Activated CD8-positive, alpha-beta T cell treated with anti-CD3 and anti-CD28 coated beads, Interleukin-2, amount 10 ng/mL, durations not matched to agents 7 days and 5 days (primary cell): ENCODE measurements around the gene CREB3L2. TPM values are rescaled to one million over a fixed set of nuclear protein-coding genes. Genes with fewer than 3 reads are reported as not detected.

Source experiments
- ATAC-seq: fragments of 150-1000 bp; cut with Tn5 transposase; one replicate; pipeline ENCODE4 v1.10.0; 2021; ENCODE audit warnings: moderate library complexity
- CTCF ChIA-PET: fragments of 350-600 bp; sonication (Branson Sonifier 250); formaldehyde crosslinking; loops from one replicate; lab custom pipeline; 2021; ENCODE audit warnings: antibody characterized with exemption; lab: Charles Lee
- POLR2A ChIA-PET: fragments of 350-600 bp; sonication (Branson Sonifier 250); formaldehyde crosslinking; loops from one replicate; lab custom pipeline; 2021; ENCODE audit warnings: antibody characterized with exemption; lab: Charles Lee
- DNase-seq: peaks from one replicate; pipeline ENCODE4 v3.0.0-alpha.2; 2020
- H3K27ac Mint-ChIP-seq: one replicate; pipeline ENCODE4 v1.8.0; 2021; ENCODE audit warnings: mild to moderate bottlenecking, mixed read lengths
- H3K27me3 Mint-ChIP-seq: one replicate; pipeline ENCODE4 v1.8.0; 2021; ENCODE audit warnings: low read depth, mixed read lengths
- H3K36me3 Mint-ChIP-seq: one replicate; pipeline ENCODE4 v1.8.0; 2021; ENCODE audit warnings: low read depth, mixed read lengths
- H3K4me1 Mint-ChIP-seq: one replicate; pipeline ENCODE4 v1.8.0; 2021; ENCODE audit warnings: low read depth, mixed read lengths
- H3K4me3 Mint-ChIP-seq: one replicate; pipeline ENCODE4 v1.8.0; 2021; ENCODE audit warnings: mild to moderate bottlenecking, mixed read lengths
- H3K9me3 Mint-ChIP-seq: one replicate; pipeline ENCODE4 v1.8.0; 2022; ENCODE audit warnings: mixed read lengths; ENCODE audit not compliant: insufficient read depth
- total RNA-seq, 2 experiments: library from RNA; stranded (reverse); gene quantifications; one replicate each; pipeline ENCODE4 v1.2.3, GENCODE V29; 2021

The CREB3L2 gene
- total RNA-seq, 2 experiments from 2014 or later = 24.7 to 25.9 TPM

DNA sequence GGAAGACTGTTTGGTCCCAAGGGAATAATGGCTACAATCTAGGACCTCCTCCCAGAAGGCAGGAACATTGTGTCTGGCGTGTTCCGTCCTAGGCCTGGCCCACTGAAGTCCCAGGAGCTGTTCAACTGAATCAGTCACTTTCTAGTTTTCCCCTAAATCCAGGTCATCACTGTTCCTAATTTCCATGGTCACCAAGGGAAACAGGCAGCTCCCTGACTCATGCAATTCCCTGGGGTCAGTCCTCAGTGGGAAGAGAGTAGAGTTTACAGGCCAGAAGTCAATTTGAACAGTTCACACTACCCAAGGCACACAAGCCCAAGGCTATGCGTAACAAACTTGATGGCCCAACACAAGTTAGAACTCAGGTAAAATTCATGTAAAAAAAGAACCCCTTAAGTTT, 44.0 kb downstream of the CREB3L2 start:
- no peak overlapping the region for H3K4me3 Mint-ChIP-seq
- no peak overlapping the region for H3K27ac Mint-ChIP-seq
- ChIA-PET CTCF (interaction anchor here (0.6 kb wide), 1 partner anchor 44 kb away, joined by 3 read pairs; the partner anchor contains the start of gene CREB3L2), POLR2A (no interaction called here)
- ATAC-seq (no peak), DNase-seq (no peak)
- no peaks in the 10 kb centered on the region for H3K27me3 Mint-ChIP-seq
- H3K4me1 Mint-ChIP-seq = peaks cover 3% of the 10 kb centered on the region
- no peaks in the 10 kb centered on the region for H3K9me3 Mint-ChIP-seq
- H3K36me3 Mint-ChIP-seq = peaks cover 3% of the 10 kb centered on the region

DNA sequence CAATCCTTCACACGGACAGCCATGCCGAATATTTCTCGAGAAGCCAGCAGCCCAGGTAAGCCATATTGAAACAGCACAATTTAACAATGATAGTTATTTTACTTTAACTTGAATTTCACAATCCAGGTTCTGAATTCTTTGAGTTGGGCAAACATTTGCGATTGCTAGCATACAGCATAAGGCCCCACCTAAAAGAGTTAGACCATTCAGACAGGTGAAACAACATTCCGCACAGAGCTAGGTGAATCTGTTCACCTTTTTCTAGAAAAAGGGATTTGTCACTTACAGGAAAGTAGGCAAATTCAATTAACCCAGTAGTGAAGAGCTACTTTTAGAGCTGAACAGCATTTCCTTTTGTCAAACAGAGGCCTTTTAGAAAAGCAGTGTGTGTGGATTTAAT, 45.3 kb downstream of the CREB3L2 start:
- H3K9me3 Mint-ChIP-seq = no peaks in the 10 kb centered on the region
- no peaks in the 10 kb centered on the region for H3K4me1 Mint-ChIP-seq
- no peak overlapping the region for H3K27ac Mint-ChIP-seq
- H3K27me3 Mint-ChIP-seq = no peaks in the 10 kb centered on the region
- POLR2A ChIA-PET = no interaction called here
- no peak overlapping the region for H3K4me3 Mint-ChIP-seq
- DNase-seq (no peak), ATAC-seq (no peak)
- CTCF ChIA-PET = interaction anchor here (0.6 kb wide), 1 partner anchor 52 kb away, joined by 3 read pairs; no protein-coding TSS in a partner anchor
- peaks cover 3% of the 10 kb centered on the region for H3K36me3 Mint-ChIP-seq

DNA sequence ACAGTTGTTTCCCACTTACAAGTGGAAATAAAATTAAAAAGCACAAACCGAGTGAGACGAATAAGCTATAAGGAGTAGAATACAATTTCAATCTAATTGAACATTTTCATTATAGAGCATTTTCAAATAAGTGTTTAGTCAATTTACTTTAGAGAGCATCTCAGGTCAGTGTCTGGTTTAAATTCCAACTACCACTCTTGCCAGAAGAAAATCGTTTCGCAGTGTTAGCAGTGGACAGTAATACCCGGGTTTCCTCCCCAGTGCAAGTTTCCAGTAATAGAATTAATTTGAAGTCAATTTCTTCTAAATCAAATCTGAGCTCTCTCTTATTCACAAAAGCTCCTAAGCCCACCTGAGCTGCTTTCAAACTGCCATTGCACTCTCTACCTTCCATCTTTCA, 45.7 kb downstream of the CREB3L2 start:
- ATAC-seq = no peak
- peaks cover 3% of the 10 kb centered on the region for H3K36me3 Mint-ChIP-seq
- CTCF ChIA-PET = no interaction called here

DNA sequence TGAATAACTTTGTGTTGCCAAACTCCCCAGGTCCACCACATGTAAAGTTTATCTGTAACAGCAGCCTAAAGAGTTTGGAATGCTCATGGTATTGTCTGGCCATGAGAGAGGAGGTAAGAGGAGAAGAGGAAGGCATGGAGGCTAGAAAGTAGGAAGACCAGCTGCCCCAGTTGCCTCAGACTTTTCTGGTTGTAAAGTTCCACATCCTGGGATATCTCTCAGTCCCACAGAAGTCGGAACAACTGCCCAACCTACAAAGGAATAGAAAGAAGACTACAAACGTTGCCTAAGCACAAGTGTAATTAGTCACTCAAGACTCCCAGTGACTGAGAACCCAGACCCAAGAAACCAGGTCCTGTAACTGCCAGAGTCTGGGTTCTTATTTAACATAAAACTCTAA, 47.3 kb downstream of the CREB3L2 start:
- CTCF ChIA-PET = interaction anchor here (0.9 kb wide), 1 partner anchor 43 kb away, joined by 3 read pairs; no protein-coding TSS in a partner anchor
- Mint-ChIP-seq H3K27ac (no peak overlapping the region), H3K36me3 (peaks cover 3% of the 10 kb centered on the region), H3K9me3 (no peaks in the 10 kb centered on the region), H3K27me3 (no peaks in the 10 kb centered on the region), H3K4me1 (peaks cover 11% of the 10 kb centered on the region), H3K4me3 (no peak overlapping the region)
- POLR2A ChIA-PET = no interaction called here
- DNase-seq (no peak), ATAC-seq (no peak)

More for the DNA sequence above, 45.7 kb downstream of the CREB3L2 start:
- Mint-ChIP-seq H3K27ac (no peak overlapping the region), H3K9me3 (no peaks in the 10 kb centered on the region), H3K4me3 (no peak overlapping the region), H3K4me1 (no peaks in the 10 kb centered on the region), H3K27me3 (no peaks in the 10 kb centered on the region)
- POLR2A ChIA-PET = no interaction called here
- no peak for DNase-seq

DNA sequence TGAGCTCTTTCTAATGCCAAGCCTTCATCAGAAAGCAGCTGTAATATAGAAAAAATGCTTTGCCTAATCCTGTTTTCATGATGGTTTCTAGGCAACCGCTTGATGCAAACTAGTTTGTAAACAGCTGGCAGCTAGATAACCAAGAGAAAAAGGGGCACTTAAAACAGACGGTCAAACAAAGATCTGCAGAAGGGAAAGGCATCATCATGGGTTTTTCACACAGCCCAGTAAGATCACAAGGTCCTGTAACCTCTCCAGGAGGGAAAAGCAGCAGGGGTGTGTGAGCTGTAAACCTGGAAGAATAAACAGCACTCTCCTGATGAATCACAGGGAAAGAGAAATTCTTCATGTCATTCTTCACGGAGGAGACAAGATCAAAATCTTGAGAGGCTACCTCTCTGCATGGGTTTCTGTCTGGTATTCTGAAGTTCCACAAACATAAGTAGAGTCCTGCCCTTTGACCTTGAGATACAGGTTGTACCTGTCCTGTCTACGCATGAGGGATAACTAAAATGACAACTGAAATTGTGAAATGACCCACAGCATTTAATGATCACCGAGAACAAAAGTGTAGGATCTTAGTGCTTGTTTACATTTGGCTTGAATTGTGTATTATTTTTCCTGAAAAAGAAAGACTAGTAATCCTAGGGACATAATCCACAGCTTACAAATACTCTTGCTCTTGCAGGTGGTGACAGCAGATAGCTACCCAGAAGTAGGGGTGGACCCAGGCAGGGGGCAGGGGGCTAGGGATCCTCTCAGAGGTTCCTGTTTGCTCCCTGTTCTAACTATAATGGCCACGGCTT, 48.0 kb downstream of the CREB3L2 start:
- H3K36me3 Mint-ChIP-seq = peaks cover 3% of the 10 kb centered on the region
- no peaks in the 10 kb centered on the region for H3K27me3 Mint-ChIP-seq
- no peak for ATAC-seq
- CTCF ChIA-PET = interaction anchor here (0.9 to 1.1 kb wide), 2 partner anchors 13 to 42 kb away, joined by 3 read pairs; no protein-coding TSS in a partner anchor
- no peak for DNase-seq
- POLR2A ChIA-PET = no interaction called here
- no peak overlapping the region for H3K4me3 Mint-ChIP-seq
- H3K9me3 Mint-ChIP-seq = no peaks in the 10 kb centered on the region
- H3K27ac Mint-ChIP-seq = no peak overlapping the region
- peaks cover 11% of the 10 kb centered on the region for H3K4me1 Mint-ChIP-seq

DNA sequence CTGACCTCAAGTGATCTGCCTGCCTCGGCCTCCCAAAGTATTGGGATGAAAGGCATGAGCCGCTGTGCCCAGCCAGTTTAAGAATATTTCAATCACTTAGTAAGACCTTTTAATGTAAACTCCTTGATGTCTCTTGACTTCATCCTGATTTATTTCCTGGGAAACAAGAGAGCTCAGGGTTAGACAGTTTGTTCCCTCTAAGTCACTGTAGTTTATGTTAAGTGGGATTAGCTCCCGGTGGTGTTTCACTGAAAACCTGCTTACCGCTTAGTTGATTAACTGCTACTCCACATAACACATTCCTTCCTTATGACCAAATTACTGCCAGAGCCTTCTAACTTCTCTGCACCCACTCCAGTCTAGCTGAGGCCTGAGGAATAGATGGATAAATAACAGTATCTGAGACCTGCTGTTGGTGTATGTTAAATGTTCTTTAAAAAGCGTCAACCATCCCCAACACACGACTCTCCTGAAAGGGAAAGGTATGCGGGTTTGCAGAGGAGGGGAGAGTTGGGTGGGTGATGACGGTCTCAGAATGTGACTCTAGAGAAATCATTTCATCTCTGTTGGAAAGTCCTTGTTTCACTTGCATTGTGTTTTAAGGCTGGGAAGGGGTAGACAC, 48.7 kb downstream of the CREB3L2 start:
- no peaks in the 10 kb centered on the region for H3K9me3 Mint-ChIP-seq
- ATAC-seq (no peak), DNase-seq (no peak)
- H3K4me1 Mint-ChIP-seq = peaks cover 11% of the 10 kb centered on the region
- ChIA-PET POLR2A (no interaction called here), CTCF (interaction anchor here (1.1 kb wide), 1 partner anchor 14 kb away, joined by 3 read pairs; no protein-coding TSS in a partner anchor)
- no peak overlapping the region for H3K27ac Mint-ChIP-seq
- H3K36me3 Mint-ChIP-seq = no peaks in the 10 kb centered on the region
- H3K27me3 Mint-ChIP-seq = no peaks in the 10 kb centered on the region
- no peak overlapping the region for H3K4me3 Mint-ChIP-seq

DNA sequence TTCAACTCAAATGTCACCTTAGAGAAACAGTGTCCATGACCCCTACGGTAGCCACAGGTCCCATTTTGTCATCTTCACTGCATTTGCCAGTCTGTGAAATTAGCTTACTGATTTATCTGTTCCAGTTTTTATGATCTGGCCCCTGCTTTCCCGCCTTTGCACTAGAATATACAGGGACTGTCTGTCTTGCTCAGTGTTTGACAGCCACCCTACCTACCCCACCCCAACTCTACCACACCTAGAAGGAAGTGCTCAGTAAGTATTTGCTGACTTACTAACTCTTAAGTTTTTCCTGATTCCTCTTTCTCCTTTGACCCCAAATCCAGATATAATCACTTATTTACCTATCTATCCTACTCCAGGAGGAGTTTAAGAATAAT, 49.5 kb downstream of the CREB3L2 start:
- no peaks in the 10 kb centered on the region for H3K9me3 Mint-ChIP-seq
- DNase-seq (no peak), ATAC-seq (no peak)
- no peak overlapping the region for H3K27ac Mint-ChIP-seq
- no peaks in the 10 kb centered on the region for H3K36me3 Mint-ChIP-seq
- H3K4me1 Mint-ChIP-seq = peaks cover 11% of the 10 kb centered on the region
- CTCF ChIA-PET = no interaction called here
- no peak overlapping the region for H3K4me3 Mint-ChIP-seq
- H3K27me3 Mint-ChIP-seq = no peaks in the 10 kb centered on the region
- POLR2A ChIA-PET = no interaction called here

DNA sequence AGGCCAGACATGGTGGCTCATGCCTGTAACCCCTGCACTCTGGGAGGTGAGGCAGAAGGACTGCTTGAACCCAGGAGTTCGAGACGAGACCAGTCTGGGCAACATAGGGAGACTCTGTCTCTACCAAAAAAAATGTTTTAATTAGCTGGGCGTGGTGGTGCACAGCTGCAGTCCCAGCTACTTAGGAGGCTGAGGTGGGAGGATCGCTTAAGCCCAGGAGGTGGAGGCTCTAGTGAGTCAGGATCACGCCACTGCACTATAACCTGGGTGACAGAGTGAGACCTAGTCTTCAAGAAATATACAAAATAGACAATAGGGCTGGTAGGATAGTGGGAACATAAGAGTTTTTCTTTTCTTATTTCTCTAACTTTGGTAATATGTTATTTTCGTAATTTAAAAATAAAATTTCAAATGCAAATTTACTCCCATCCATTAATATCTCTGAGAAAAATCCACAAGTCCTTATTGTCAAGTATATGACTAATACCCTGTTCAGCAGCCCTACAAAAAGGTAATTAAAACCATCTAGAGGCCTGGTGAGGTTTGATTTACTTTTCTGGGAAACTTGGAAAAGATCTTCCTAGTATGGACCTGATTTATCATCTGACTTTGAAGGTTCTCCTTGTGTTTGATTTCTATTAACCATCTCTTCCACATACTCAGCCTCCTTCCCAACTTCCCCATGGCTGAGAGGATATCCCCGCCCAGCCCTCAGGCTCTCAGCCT, 50.0 kb downstream of the CREB3L2 start:
- ATAC-seq (no peak), DNase-seq (no peak)
- Mint-ChIP-seq H3K4me3 (no peak overlapping the region), H3K27ac (no peak overlapping the region), H3K36me3 (no peaks in the 10 kb centered on the region), H3K27me3 (no peaks in the 10 kb centered on the region), H3K9me3 (no peaks in the 10 kb centered on the region), H3K4me1 (peaks cover 11% of the 10 kb centered on the region)
- POLR2A ChIA-PET = no interaction called here
- CTCF ChIA-PET = interaction anchor here (2.1 kb wide), 1 partner anchor 51 kb away, joined by 10 read pairs; the partner anchor contains the start of gene CREB3L2

DNA sequence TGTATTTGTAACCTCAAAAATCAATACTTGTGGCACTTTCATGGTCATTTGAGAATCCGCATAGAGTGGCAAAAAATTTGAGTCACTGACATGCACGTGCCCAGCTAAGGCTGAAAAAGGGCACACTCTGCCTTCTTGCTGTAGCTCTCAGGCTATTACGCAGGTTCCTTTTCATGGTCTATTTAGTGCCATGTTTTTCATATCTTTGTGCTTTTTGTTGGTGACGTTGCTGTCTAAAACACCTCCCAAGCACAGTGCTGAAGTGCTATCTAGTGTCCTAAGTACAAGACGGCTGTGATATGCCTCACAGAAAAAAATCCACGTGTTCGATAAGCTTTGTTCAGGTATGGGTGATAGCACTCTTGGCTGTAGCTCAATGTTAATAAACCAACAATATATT, 50.9 kb downstream of the CREB3L2 start:
- no peak for ATAC-seq
- CTCF ChIA-PET = interaction anchor here (1.1 to 2.1 kb wide), 3 partner anchors 48 to 295 kb away, joined by 3 to 10 read pairs (median 4); partner anchors contain the start of gene CREB3L2
- H3K27me3 Mint-ChIP-seq = no peaks in the 10 kb centered on the region
- no peak for DNase-seq
- H3K36me3 Mint-ChIP-seq = no peaks in the 10 kb centered on the region
- no peak overlapping the region for H3K4me3 Mint-ChIP-seq
- no peaks in the 10 kb centered on the region for H3K9me3 Mint-ChIP-seq
- no peak overlapping the region for H3K27ac Mint-ChIP-seq
- peaks cover 11% of the 10 kb centered on the region for H3K4me1 Mint-ChIP-seq
- POLR2A ChIA-PET = no interaction called here

DNA sequence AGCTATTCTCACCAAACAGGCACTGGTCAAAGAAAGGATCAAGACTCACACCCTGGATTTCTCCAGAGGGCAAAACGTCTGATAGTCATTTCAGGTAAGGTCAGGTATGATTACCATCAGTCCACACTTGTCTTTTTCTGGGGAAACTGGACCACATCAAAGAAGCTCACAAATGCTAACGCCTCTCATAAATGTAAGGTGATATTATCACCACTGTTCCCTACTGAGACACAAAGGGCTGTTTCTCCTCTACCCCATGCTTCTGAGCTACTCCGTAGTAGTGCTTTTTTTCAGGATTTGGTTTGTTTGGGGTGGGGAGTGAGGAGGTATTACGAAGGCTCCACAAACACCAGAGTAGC, 51.6 kb downstream of the CREB3L2 start:
- Mint-ChIP-seq H3K27me3 (no peaks in the 10 kb centered on the region), H3K4me3 (no peak overlapping the region), H3K9me3 (no peaks in the 10 kb centered on the region), H3K27ac (no peak overlapping the region), H3K36me3 (no peaks in the 10 kb centered on the region), H3K4me1 (peaks cover 11% of the 10 kb centered on the region)
- DNase-seq (no peak), ATAC-seq (no peak)
- ChIA-PET CTCF (interaction anchor here (1.1 to 2.1 kb wide), 3 partner anchors 47 to 294 kb away, joined by 3 to 10 read pairs (median 4); partner anchors contain the start of gene CREB3L2), POLR2A (interaction anchor here (0.8 kb wide), 1 partner anchor 22 kb away, joined by 3 read pairs; no protein-coding TSS in a partner anchor)

DNA sequence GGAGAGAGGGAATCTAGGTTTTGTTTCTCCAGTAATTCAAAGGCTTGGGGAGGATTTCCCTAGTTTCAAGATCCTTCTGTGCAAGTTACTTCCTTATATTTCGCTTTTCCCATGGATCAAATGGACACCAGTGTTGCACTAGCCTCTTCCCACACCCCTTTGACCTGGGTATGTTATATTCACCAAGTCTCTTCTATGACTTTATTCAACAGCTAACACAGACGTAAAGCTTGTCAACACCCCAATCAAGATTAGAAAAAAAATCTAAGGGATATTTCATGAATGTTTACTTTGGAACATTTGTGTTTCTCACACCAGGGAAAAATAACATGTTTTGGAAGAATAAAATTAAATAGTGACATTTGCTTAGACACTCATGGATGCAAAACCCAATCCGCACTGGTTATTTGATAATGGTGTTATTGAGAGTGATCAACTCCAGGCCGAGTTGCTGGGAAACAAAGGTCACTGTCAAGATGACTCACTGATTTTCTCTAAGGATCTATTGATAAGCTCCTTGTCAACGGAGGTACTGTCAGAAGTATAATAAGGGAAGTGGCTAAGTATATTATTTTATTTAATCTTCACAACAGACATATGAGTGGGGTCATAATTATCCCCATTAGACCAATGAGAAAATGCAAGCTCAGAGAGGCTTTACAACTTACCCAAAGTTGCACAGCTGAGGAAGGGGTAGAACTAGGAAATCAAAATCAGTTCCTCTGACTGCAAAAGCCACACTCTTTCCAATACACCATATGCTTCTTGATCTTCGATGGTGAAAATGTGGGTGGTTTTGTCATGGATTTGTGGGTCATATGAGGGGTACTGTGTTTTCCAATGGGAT, 52.2 kb downstream of the CREB3L2 start:
- ATAC-seq (no peak), DNase-seq (no peak)
- H3K27me3 Mint-ChIP-seq = no peaks in the 10 kb centered on the region
- no peaks in the 10 kb centered on the region for H3K9me3 Mint-ChIP-seq
- no peak overlapping the region for H3K4me3 Mint-ChIP-seq
- peaks cover 11% of the 10 kb centered on the region for H3K4me1 Mint-ChIP-seq
- no peaks in the 10 kb centered on the region for H3K36me3 Mint-ChIP-seq
- ChIA-PET CTCF (interaction anchor here (2.1 kb wide), 1 partner anchor 53 kb away, joined by 10 read pairs; the partner anchor contains the start of gene CREB3L2), POLR2A (interaction anchor here (0.8 kb wide), 1 partner anchor 22 kb away, joined by 3 read pairs; no protein-coding TSS in a partner anchor)
- no peak overlapping the region for H3K27ac Mint-ChIP-seq
